Activated CD4-positive, CD25-positive, alpha-beta regulatory T cell treated with anti-CD3 and anti-CD28 coated beads, Interleukin-2, amount 50 U/mL, for 24 hours (primary cell): ENCODE data around the gene LARP4.
"Not testable (repeated sequence)": the region's sequence is repeated elsewhere in the genome, so short reads cannot be mapped to it uniquely, and the experiment has no call there.

Experiments
- ATAC-seq, 2 donors: fragments of 150-1000 bp; cut with Tn5 transposase; one replicate each; pipeline ENCODE4 v1.10.0; 2021; ENCODE audit warnings: mild to moderate bottlenecking in 1 of 2, moderate library complexity in 1 of 2

LARP4 gene

DNA sequence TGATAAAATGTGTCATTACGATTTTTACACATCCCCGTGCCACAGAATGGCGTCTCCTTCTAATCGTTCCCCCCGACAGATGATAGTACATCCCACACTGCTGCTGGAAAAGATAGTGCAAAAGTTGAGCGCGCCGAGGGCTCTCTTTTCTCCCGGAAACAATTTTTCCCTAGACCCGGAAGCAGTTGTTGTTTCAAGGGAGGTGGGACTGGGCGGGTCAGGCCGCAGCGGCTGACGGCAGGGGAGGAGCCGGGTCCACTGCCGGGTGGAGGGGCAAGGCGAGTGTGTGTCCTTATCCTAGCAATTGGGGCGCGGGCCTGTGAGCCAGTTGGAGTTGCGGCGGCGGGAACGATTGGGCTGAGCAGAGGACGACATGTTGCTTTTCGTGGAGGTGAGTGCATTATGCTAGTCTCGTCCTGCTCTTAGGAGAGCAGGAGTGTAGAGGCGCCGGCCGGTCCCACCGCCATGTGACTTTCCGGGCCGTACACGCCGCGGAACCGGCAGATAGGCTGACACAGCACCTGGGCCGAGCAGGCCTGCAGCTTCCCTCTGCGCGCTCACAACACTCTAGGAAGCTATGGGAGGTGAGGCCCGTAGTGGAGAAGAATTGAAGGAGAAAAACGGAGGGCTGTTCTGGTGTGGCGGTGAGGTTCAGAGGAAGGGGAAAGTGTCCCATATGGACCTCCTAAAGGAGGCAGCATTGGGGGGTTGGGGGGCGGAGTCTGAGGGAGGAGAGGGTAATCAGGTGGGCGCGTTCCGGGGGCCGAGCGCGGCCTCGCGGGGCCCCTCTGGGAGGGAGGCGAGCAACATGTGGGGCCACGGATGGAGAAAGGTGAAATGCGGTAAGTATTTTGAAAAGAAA lies at the start of gene LARP4:
TSS of gene LARP4 (plus strand) at position 248 of the 862 bp plus-strand sequence. CDS start at position 374, 126 bp downstream.
- ATAC-seq: peak; percentile 95 to 97

DNA sequence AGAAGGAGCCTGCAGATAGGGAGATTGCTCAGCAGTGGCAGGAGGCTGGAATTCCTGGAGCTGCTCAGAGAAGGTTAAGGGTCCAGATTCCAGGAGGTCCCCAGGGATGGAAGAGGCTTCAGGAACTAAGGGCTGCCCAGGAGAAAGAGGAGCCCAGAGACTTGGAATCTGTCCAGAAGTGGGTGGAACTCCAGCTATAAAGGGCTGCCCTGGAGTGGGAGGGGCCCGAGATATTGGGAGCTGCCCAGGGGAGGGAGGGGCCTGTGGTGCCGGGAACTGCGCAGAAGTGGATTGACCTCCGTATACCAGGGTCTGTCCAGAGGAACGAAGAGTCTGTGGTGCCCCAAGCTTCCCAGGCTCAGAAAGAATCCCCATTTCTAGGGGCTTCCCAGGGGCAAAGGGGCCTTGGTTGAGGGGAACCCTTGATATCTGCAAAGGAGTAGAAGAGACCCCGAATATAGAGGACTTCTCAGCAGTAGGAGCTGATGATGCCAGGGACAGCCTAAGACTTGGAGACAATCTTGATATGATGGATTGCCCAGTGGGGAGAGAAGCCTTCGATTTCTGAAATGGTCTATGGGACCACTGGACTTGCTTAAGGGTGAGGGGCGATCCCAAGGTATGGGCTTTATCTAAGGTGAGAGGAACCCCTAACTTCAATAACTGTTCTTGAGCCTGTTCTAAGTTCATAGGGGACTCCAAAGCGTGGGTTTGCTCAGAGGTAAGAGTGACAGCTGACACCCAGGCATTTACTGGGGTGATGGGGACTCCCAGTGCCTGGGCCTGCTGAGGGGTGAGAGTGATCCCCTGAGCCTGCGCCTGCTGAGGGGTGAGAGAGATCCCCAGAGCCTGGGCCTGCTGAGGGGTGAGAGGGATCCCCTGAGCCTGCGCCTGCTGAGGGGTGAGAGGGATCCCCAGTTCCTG lies 49.3 kb upstream of the LARP4 start:
- no peak for ATAC-seq

DNA sequence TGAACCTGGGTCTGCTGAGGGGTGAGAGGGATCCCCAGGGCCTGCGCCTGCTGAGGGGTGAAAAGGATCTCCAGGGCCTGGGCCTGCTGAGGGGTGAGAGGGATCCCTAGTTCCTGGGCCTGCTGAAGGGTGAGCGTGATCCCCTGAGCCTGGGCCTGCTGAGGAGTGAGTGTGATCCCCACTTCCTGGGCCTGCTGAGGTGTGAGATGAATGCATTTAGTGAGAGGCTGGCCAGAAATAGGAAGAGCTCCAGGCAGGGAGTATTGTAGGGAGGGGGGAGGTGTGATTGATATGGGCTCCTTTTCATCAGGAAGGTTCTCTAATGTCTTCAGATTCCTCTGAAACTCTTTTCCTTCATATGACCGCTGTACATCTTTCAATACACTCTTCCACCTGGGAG lies 47.3 kb upstream of the LARP4 start:
- no peak for ATAC-seq

DNA sequence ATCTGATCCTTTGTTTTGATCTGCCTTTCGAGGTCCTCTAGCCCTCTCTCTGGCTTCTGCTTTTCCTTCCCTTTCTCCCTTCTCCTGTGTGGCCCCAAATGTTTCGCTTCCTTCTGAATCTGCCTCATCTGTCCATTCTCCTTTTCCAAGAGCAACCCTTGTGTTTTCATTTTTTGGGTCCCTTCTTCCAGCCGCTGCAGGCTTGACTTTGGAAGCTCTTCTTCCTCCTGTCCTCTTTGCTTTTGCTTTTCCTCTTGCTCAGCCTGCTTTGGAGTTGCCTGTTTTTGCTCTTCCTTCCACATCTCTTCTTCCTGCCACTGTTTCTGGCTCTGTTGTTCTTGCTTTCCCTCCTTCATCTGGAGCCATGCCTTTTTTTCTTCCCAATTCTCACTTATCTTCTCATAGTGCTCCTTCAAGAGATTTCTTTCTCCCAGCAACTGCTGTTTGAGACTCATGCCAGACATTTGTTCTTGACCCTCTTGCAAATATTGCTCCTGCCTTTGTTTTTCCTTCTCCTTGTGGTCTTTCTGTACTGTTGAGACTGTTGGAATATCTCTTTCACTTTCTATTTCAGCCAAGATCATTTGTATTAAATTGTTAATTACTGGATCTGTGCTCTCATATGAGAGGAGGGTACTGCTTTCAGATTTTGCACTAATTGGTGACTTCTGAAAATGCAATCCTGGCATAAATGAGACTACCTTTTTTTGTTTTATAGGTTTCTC lies 46.7 kb upstream of the LARP4 start:
- no peak for ATAC-seq

DNA sequence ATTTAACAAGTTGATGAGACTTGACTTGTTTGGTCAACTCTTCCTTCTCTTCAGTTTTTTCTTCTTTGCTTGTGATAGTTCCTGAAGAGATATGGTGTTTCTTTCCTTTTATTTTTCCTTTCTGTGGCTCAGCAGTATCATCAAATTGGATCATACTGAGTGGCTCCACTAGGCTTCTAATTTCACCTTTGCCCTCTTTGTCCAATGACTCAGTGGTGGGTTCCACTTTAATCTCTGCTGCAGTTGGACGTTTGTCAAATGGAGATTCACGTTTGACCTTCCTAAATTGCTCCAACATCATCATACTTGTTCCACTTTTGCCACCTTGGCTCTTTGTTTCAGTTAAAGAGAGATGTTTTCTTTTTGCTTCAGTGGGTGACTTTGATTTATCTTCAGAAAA lies 45.8 kb upstream of the LARP4 start:
- ATAC-seq: no peak

DNA sequence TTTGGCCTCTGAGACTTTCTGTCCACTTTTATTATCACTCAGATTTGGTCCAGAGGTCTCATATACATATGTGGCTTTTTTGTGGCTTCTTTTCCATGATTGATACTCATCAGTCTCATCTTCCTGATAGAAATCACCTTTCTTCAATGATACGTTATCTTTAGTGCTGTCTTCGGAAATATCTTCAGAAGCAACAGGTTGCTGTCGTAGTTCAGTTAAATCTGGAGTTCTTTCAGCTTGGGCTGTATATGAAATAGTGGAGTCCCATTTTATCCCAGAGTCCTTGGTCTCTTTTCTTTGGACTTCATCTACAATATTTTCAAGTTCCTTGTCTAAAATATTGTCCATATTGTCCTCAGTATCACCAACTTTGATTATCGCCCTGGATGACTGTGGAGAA lies 45.3 kb upstream of the LARP4 start:
- no peak for ATAC-seq

DNA sequence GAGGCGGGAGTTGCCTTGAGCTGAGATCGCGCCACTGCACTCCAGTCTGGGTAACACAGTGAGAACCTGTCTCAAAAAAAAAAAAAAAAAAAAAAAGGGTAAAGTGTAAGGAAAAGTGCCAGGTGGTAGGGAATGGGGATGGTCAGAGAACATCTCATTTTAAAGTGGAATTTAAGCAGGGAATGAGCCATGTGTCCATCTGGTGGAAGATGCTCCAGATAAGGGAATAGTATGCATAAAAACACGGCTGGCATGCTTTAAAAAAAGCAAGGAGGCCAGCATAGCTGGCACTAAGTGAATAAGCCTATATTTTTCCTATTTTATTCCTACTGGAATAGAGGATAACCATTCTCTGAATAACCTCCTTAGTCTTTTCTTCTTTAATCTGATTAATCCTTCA lies 38.0 kb upstream of the LARP4 start:
- no peak for ATAC-seq

DNA sequence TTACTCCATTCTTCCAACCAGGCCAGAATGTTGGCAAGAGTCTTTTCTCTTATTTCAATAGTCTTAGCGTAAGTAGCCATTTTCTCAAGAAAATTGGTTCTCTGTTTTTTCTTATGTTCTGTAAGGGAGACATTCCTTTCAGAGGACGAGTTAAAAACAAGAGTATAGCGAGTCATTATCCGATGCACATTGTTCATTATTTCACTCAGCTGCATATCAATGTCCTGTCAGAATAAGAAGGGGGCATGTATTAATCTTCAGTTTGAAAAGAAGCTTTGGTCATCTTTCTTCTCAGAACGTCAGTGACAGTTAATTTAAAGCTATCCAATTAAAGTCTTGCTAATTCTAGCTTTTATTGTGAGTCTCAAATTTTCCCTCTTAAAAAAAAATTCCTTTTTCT lies 37.5 kb upstream of the LARP4 start:
- no peak for ATAC-seq

GRCh38 chr12:50365709-50366406 lies 34.8 kb upstream of the LARP4 start:
- no peak for ATAC-seq

DNA sequence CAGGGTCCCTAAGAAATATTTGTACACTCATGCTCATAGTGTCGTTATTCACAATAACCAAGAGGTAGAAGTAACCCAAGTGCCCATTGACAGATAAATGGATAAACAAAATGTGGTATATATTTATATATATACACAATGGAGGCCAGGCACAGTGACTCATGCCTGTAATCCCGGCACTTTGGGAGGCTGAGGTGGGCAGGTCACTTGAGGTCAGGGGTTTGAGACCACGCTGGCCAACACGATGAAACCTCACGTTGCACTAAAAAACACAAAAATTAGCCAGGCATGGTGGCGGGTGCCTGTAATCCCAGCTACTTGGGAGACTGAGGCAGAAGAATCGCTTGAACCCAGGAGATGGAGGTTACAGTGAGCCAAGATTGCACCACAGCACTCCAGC lies 30.0 kb upstream of the LARP4 start:
- ATAC-seq: not testable (repeated sequence)

- ATAC-seq: no peak
These were observed 24.9 kb upstream of the LARP4 start for GRCh38 chr12:50375802-50376201.

- ATAC-seq: no peak
These were observed 19.8 kb upstream of the LARP4 start for GRCh38 chr12:50380761-50381325.

DNA sequence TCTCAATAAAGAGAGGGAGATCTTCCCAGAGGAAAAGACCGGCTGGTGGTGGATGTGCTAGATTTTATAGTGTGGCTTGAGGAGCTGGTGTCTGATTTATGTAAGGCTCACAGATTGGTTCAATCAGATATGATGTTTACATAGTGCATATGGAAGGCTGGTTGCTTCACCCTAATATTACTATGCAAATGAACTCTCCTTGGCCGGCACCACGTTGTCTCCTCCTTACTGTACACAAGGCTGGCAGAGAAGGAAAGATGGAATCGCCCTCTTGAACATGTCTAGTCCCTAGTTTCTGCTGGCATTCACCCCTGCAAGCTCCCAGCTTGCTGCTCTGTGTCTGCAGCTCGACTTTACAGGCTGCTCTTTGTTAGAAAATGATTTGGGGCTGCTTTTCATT lies 13.2 kb upstream of the LARP4 start:
- no peak for ATAC-seq

- ATAC-seq: no peak
These were observed 12.7 kb upstream of the LARP4 start for GRCh38 chr12:50387972-50388478.

GRCh38 chr12:50388793-50389192 lies 11.9 kb upstream of the LARP4 start:
- not testable (repeated sequence) for ATAC-seq

DNA sequence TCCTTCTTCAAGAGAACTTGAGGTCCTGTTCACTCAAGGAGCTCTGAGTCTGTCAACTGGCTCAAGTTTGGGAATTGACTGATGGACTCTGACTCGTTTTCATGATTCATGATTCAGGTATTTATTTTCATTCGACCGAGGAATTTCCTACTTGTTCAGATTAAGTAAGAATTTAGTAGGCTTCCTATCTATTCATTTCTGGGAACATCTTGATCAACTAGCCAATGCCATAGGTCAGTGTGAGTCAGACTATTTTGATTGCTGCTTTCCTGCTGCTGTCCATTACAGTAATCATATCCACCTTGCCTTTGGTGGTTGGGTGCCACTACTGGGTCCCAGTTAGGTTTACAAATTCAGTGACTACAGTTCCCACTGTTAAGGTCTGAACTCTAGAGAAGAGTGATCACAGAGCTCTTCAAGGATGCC lies 10.4 kb upstream of the LARP4 start:
- ATAC-seq: no peak

GRCh38 chr12:50394469-50395029 lies 6.1 kb upstream of the LARP4 start:
- ATAC-seq: no peak

DNA sequence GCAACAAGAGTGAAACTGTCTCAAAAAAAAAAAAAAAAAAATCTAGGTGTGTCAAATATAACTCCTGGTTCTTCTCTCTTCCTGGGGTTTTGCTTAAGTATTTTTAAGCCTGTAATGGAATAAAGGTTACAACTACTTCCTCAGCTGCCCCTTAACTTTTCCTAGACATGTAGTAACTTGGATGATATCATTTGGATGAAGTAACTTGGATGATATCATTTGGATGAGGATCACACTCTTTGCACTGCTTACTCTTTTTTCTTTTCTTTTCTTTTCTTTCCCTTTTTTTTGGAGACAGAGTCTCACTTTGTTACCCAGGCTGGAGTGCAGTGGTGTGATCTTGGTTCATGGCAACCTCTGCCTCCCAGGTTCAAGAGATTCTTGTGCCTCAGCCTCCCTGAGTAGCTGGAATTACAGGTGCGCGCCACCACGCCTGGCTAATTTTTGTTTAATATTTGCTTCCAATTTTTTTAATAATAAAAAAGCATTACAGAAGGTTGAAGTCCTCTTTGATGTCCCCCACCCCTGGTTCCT lies 3.5 kb upstream of the LARP4 start:
- no peak for ATAC-seq

- no peak for ATAC-seq
These were observed 1.8 kb upstream of the LARP4 start for GRCh38 chr12:50398931-50399330.

- no peak for ATAC-seq
These were observed 514 bp upstream of the LARP4 start for GRCh38 chr12:50400104-50400637.
